ENCODE results near the gene FOXI1.
"Not testable (repeated sequence)": the region's sequence is repeated elsewhere in the genome, so short reads cannot be mapped to it uniquely, and the experiment has no call there.

Gene FOXI1

GRCh38 chr5:170092455-170093101 is 13.1 kb upstream of the FOXI1 start:
- no peak for DNase-seq (ENCODE audit: low read depth)

GRCh38 chr5:170094329-170094728 is 11.4 kb upstream of the FOXI1 start:
- not testable (repeated sequence) for DNase-seq (ENCODE audit: low read depth)

- DNase-seq (ENCODE audit: low read depth) = no peak
Observed at GRCh38 chr5:170095646-170096045, 10.1 kb upstream of the FOXI1 start.

- DNase-seq (ENCODE audit: low read depth) = no peak
Observed at GRCh38 chr5:170097934-170098333, 7.8 kb upstream of the FOXI1 start.

GRCh38 chr5:170100066-170100943 is 5.4 kb upstream of the FOXI1 start:
- peak; percentile 30 for DNase-seq (ENCODE audit: low read depth)

GRCh38 chr5:170103447-170103846 is 2.2 kb upstream of the FOXI1 start:
- no peak for DNase-seq (ENCODE audit: low read depth)

- DNase-seq (ENCODE audit: low read depth) = no peak
Observed at GRCh38 chr5:170104299-170104698, 1.4 kb upstream of the FOXI1 start.

- no peak for DNase-seq (ENCODE audit: low read depth)
Observed at GRCh38 chr5:170104710-170105109, 987 bp upstream of the FOXI1 start.

- DNase-seq (ENCODE audit: low read depth) = no peak
Observed at GRCh38 chr5:170107674-170108073, 2.0 kb downstream of the FOXI1 start.

- no peak for DNase-seq (ENCODE audit: low read depth)
Observed at GRCh38 chr5:170108266-170108785, 2.6 kb downstream of the FOXI1 start.

- no peak for DNase-seq (ENCODE audit: low read depth)
Observed at GRCh38 chr5:170109059-170110031, 3.6 kb downstream of the FOXI1 start.

GRCh38 chr5:170110403-170111087 is 4.8 kb downstream of the FOXI1 start:
- no peak for DNase-seq (ENCODE audit: low read depth)

GRCh38 chr5:170111088-170111785 is 5.5 kb downstream of the FOXI1 start:
- no peak for DNase-seq (ENCODE audit: low read depth)

GRCh38 chr5:170112876-170113521 is 7.3 kb downstream of the FOXI1 start:
- no peak for DNase-seq (ENCODE audit: low read depth)

- no peak for DNase-seq (ENCODE audit: low read depth)
Observed at GRCh38 chr5:170113522-170113900, 7.8 kb downstream of the FOXI1 start.

GRCh38 chr5:170114271-170114670 is 8.6 kb downstream of the FOXI1 start:
- no peak for DNase-seq (ENCODE audit: low read depth)

GRCh38 chr5:170115925-170116324 is 10.2 kb downstream of the FOXI1 start:
- no peak for DNase-seq (ENCODE audit: low read depth)

GRCh38 chr5:170117736-170118135 is 12.0 kb downstream of the FOXI1 start:
- no peak for DNase-seq (ENCODE audit: low read depth)

GRCh38 chr5:170120576-170120975 is 14.9 kb downstream of the FOXI1 start:
- no peak for DNase-seq (ENCODE audit: low read depth)

- DNase-seq (ENCODE audit: low read depth) = no peak
Observed at GRCh38 chr5:170121321-170121720, 15.6 kb downstream of the FOXI1 start.

Data from activated T-helper 1 cell treated with Interleukin-2 at 50 U/mL for 16 hours (primary cell).